ENCODE results near the gene RNF126.

RNF126 gene

DNA sequence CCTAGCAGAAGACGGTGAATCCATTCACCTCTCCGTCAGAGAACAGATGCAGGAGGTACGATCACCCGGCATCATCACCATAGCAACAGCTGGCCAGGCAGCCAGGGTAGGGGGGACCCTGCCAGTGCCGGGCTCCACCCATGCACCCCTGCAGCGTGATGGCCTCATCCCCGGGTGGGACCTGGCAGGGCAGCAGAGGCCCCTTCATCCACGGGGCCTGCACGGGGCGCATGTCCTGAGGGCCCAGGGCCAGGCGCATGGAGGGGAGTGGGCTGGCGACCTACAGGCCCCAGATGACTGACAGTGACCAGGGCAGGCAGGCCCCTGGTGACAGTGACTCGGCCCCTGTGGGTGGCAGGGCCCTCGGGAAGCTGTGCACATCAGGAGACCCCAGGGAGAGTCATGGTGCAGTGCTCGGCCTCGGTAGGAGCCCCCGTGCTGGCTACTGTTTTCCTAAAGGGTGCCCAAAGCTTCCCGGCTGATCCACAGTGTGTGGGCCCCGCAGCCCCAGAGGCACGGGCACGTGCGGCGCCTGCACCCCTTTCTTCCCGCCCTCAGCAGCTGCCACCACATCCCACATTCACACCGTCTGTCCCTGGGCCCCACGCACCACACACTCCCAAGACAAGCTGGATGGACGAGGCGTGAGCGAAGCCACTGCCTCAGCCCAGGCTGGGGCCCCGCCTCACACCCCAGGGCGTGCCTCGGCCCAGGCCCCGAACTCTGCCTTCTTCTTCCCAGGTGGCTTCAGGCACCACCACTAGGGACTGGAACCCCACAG, 4.8 kb downstream of the RNF126 start:
- no peak overlapping the region for H3K4me3 ChIP-seq (ENCODE audit: low read depth, low read length)
- TF ChIP-seq, protein P1, sequence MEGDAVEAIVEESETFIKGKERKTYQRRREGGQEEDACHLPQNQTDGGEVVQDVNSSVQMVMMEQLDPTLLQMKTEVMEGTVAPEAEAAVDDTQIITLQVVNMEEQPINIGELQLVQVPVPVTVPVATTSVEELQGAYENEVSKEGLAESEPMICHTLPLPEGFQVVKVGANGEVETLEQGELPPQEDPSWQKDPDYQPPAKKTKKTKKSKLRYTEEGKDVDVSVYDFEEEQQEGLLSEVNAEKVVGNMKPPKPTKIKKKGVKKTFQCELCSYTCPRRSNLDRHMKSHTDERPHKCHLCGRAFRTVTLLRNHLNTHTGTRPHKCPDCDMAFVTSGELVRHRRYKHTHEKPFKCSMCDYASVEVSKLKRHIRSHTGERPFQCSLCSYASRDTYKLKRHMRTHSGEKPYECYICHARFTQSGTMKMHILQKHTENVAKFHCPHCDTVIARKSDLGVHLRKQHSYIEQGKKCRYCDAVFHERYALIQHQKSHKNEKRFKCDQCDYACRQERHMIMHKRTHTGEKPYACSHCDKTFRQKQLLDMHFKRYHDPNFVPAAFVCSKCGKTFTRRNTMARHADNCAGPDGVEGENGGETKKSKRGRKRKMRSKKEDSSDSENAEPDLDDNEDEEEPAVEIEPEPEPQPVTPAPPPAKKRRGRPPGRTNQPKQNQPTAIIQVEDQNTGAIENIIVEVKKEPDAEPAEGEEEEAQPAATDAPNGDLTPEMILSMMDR (IDR thresholded peaks at IDR 0.05; ENCODE audit: borderline replicate concordance, insufficient read depth, low read depth, low read length): no peak

DNA sequence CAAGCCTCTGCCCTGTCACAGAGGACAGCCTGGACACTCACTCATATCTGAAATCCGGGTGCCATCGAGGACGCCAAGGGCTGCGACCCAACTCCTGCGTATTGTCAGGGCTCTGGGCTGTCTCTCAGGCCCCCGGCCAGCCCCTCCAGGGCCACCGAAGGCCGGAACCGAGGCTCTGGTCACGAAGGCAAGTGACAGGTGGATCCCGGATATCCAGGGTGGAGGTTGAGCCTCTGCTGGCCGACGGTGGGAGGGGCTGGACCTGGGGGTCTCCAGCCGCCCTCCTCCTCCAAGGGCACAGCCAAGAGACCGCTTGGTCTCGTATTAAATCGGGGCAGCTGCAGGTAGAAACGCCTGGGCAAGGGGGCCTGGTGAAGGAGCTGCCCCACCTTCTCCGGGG, 5.4 kb downstream of the RNF126 start:
- TF ChIP-seq, protein P1 (IDR thresholded peaks at IDR 0.05; ENCODE audit: borderline replicate concordance, insufficient read depth, low read depth, low read length): no peak
- no peak overlapping the region for H3K4me3 ChIP-seq (ENCODE audit: low read depth, low read length)

DNA sequence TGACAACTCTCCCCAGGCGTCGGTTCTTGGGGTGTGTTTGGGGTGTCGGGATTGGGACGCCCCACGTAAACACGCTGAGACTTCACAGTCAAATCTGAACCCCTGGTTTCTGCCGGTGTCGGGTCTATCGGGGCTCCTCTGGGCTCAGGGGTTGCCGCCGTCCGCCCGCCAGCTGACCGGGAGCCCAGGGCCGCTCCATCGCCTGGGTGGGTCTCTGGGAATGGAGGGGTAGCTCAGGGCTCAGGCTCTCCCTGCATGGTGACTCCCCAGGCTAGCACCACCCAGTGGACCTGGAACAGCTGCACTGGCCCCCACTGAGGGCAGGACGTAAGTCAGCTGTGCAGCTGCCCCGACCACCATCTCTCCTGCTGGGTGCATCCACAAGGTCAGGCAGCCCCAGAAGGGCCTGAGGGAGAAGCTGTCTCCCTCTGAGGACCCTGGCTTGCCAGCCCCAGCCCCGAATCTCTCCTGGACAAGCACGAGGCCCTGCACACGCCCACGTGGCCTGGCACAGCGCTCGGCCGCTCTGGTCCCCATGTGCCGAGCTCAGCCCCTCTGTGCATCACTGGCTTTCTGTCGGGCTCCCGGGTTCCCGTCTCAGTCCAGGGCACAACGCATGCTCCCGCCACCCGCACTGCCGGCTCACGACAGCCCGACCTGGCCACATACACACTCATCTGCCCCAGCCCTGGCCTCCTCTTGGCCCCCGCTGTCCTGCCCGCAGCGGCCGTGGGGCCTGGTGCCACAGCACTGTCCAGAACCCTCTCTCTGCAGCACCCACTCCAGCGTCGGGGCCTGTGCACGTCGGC, 6.1 kb downstream of the RNF126 start:
- H3K4me3 ChIP-seq (ENCODE audit: low read depth, low read length): no peak overlapping the region
- TF ChIP-seq, protein P1 (IDR thresholded peaks at IDR 0.05; ENCODE audit: borderline replicate concordance, insufficient read depth, low read depth, low read length): no peak

DNA sequence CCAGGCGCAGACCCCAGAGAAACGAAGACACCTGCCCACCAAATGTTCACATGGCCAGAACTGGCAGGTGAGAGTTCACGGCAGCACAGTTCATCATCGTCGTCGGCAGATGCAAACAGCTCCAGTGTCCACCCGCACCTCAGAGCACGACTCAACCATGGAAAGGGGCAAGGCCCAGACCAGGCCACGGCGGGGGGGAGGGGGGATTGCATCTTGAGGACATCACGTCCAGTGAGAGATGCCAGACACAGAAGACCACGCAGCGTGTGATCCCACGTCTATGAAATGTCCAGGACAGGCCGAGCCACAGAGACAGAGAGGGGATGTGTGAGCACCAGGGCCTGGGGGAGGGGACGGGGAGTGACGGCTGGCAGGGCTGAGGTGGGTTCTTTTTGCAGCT, 7.3 kb downstream of the RNF126 start:
- H3K4me3 ChIP-seq (ENCODE audit: low read depth, low read length): no peak overlapping the region
- TF ChIP-seq, protein P1 (IDR thresholded peaks at IDR 0.05; ENCODE audit: borderline replicate concordance, insufficient read depth, low read depth, low read length): no peak

DNA sequence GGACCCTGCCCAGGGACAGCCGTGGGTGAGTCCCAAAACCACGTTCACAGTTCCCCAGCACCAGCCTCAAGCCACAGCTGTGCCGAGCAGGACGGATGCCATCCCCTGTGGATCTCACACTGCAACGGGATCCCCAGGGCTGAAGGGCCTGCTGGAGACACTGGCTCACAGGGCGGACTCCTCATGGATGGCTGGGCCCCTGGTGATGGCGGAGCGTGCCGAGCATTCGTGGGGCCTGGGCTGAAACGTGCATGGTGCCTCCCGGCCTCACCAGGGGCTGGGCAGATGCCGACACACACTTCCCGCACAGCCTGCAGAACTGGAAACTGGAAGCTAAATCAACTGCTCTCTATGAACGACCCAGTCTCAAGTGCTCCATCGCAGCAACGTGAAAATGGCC, 9.6 kb downstream of the RNF126 start:
- H3K4me3 ChIP-seq (ENCODE audit: low read depth, low read length): no peak overlapping the region
- TF ChIP-seq, protein P1 (IDR thresholded peaks at IDR 0.05; ENCODE audit: borderline replicate concordance, insufficient read depth, low read depth, low read length): no peak

DNA sequence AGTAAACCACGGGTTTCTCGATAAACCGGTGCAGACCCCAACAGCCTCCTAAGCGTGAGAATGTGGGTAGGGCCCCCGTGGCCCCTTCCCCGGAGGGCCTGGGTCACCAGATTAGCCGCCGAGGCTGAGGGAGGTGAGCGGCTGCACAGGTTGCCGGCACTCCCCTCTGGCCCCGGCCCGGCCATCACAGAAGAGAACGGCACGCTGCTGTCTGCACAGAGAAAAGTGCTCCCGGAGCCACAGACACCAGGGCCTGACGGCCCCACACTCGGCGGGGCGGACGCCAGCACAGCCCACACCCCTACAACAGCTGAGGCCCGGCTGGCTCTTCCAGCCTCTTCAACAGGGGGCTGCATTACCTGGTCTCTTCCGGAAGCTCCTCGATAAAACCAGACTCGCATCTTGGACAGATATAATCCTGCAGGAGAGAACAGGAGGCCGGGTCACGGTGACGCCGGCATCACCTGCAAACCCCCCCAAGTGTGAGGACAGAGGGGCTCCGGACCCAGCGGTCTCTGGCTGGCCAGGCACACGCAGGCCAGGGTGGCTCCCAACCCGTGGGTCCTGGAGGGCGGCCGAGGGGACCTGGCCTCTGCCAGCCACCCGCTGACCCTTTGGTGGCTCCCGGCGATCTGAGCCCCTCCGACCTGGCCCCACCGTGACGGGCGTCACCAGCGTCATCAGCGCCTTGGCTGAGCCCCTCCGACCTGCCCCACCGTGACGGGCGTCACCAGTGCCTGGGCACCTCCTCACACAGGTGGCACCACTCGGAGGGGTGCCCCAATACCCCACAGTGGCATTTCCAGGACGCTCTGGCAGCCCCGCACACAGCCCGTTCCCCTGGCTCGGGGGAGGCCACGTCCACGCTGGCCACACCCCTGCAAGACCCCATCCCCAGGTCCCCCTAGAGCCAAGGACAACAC, 10.3 kb downstream of the RNF126 start:
- TF ChIP-seq, protein P1 (IDR thresholded peaks at IDR 0.05; ENCODE audit: borderline replicate concordance, insufficient read depth, low read depth, low read length): no peak
- no peak overlapping the region for H3K4me3 ChIP-seq (ENCODE audit: low read depth, low read length)

All from GM12875 (cell line).